Sigmoid colon (tissue), 7 donors: ENCODE data around the gene FGF22. TPM values are rescaled to one million over a fixed set of nuclear protein-coding genes. Genes with fewer than 3 reads are reported as not detected.
"Not testable (repeated sequence)": the region's sequence is repeated elsewhere in the genome, so short reads cannot be mapped to it uniquely, and the experiment has no call there.

ENCODE experiments used
- DNase-seq: peaks from one replicate; pipeline ENCODE4 v3.0.0-alpha.2; 2019
- H3K27ac ChIP-seq, 4 donors: fragments of 200-600 bp; sonication (generic); one replicate each; pipeline ENCODE4 v1.5.1; 2016 to 2019; ENCODE audit warnings: mild to moderate bottlenecking in 1 of 4
- H3K27me3 ChIP-seq, 3 donors: fragments of 200-600 bp; sonication (generic); one replicate each; pipeline ENCODE4 v1.5.1; 2019; ENCODE audit warnings: mild to moderate bottlenecking in 1 of 3
- H3K36me3 ChIP-seq, 4 donors: fragments of 200-600 bp; sonication (generic); one replicate each; pipeline ENCODE4 v1.5.1; 2016 to 2019
- H3K4me1 ChIP-seq, 4 donors: fragments of 200-600 bp; sonication (generic); one replicate each; pipeline ENCODE4 v1.5.1; 2017 to 2019
- H3K4me3 ChIP-seq, 4 donors: fragments of 200-600 bp; sonication (generic); one replicate each; pipeline ENCODE4 v1.5.1; 2017 to 2019; ENCODE audit warnings: mild to moderate bottlenecking in 2 of 4, moderate library complexity in 1 of 4
- H3K9me3 ChIP-seq, 4 donors: fragments of 200-600 bp in 3 of 4; sonication (generic) in 3 of 4; one replicate each; pipeline versions ENCODE4 v1.5.1 to v1.6.1; 2013 to 2019
- CTCF ChIP-seq, 4 experiments: fragments of 450-650 bp in 3 of 4; fragments of 200-600 bp in 1 of 4; IDR thresholded peaks; one replicate each; pipeline ENCODE4 v1.5.1; 2016 to 2019; ENCODE audit warnings: antibody characterized with exemption in 4 of 4, mild to moderate bottlenecking in 3 of 4, moderate library complexity in 2 of 4
- EP300 ChIP-seq, 4 donors: sonication (generic); formaldehyde crosslinking; IDR thresholded peaks; one replicate each; pipeline ENCODE4 v1.6.1; 2017; ENCODE audit warnings: antibody characterized with exemption in 4 of 4
- POLR2A ChIP-seq, 2 donors: fragments of 450-650 bp; IDR thresholded peaks; one replicate each; pipeline ENCODE4 v1.6.1; 2016; ENCODE audit warnings: antibody characterized with exemption in 2 of 2, mild to moderate bottlenecking in 2 of 2, moderate library complexity in 2 of 2
- POLR2AphosphoS5 ChIP-seq, 4 donors: sonication (generic); formaldehyde crosslinking; IDR thresholded peaks; one replicate each; pipeline ENCODE4 v1.6.1; 2017; ENCODE audit warnings: antibody characterized with exemption in 4 of 4
- WGBS, 2 donors: extraction: QIAGEN DNeasy Blood & Tissue Kit; methylation state at CpG; one replicate each; pipeline ENCODE4 v1.1.7; 2013; 5-methylcytosine and 5-hydroxymethylcytosine counted together
- intact Hi-C: fragments of 100-400 bp; cut with DNase I; formaldehyde crosslinking; loops from one replicate; pipeline ENCODE4 v1.15.1; 2023
- polyA plus RNA-seq, 3 donors: library from polyadenylated mRNA; stranded (reverse); fragments of 200-250 nt; gene quantifications; one replicate each; pipeline ENCODE4 v1.2.3, GENCODE V29; 2013
- total RNA-seq, 4 donors: library from RNA; depleted of rRNA; stranded (reverse); fragments of >200 nt; gene quantifications; one replicate each; pipeline ENCODE4 v1.1.0, GENCODE V29; 2016
- donor health status: healthy with polysubstance abuse.
- donor health status: Bipolar disorder and iron deficiency.
- donor health status: healthy.

Gene FGF22
- total and polyA plus RNA-seq, 7 donors, result 0.20 to 1.7 (median 0.99) TPM; not detected in 4

DNA sequence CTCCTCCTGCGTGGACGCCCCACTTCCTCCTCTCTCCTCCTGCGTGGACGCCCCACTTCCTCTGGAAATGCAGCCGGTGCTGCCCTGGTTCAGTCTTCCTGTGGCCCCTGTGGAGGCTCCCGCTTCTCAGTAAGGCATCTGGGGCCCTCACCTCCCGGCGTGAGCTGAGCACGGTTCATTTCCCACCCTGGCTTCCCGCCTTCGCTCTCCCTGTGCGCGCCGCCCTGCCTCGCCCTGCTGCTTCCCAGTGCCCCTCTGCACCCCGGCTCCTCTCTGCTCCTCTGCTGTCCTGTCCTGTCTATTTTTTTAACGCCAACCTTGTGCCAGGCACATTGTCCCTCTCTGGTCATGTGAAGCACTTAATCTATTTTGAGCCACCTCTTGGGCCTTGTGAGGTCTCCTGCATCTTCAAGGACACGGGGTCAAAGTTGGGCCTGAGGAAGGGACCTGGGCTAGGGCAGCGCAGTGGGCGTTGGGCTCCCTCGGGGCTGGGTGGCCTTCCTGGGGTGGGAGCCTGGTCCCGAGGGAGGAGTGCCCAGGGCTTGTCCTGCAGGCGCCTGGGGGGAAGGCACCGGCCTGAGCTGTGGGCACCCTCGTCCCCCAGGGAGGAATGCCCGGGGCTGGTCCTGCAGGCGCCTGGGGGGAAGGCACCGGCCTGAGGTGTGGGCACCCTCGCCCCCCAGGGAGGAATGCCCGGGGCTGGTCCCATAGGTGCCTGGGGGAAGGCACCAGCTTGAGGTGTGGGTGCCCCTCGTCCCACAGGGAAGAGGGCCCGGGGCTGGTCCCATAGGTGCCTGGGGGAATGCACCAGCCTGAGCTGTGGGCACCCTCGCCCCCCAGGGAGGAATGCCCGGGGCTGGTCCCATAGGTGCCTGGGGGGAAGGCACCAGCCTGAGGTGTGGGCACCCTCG lies 37.0 kb upstream of the FGF22 start:
- H3K27me3 ChIP-seq, result no peaks in the 10 kb centered on the region
- H3K9me3 ChIP-seq, result no peaks in the 10 kb centered on the region
- intact Hi-C loops, result no loop called here
- H3K36me3 ChIP-seq, result no peaks in the 10 kb centered on the region
- WGBS, 2 donors, result 74 to 84% methylated on average over 35 of the region's 35 CpGs
- no peak overlapping the region for H3K27ac ChIP-seq
- TF ChIP-seq POLR2AphosphoS5 (IDR thresholded peaks at IDR 0.05), result no peak
- no peak for TF ChIP-seq POLR2A (IDR thresholded peaks at IDR 0.05)
- no peak for TF ChIP-seq CTCF (IDR thresholded peaks at IDR 0.05)
- no peak for TF ChIP-seq EP300 (IDR thresholded peaks at IDR 0.05)
- no peak for DNase-seq
- no peaks in the 10 kb centered on the region for H3K4me1 ChIP-seq
- no peak overlapping the region for H3K4me3 ChIP-seq

GRCh38 chr19:603302-603639 lies 36.4 kb upstream of the FGF22 start:
- H3K4me1 ChIP-seq, H3K27ac ChIP-seq, H3K4me3 ChIP-seq, H3K36me3 ChIP-seq, H3K9me3 ChIP-seq, H3K27me3 ChIP-seq, intact Hi-C loops, DNase-seq: not testable (repeated sequence)
- WGBS, 2 donors, result 84 to 95% methylated on average over 13 of the region's 13 CpGs

DNA sequence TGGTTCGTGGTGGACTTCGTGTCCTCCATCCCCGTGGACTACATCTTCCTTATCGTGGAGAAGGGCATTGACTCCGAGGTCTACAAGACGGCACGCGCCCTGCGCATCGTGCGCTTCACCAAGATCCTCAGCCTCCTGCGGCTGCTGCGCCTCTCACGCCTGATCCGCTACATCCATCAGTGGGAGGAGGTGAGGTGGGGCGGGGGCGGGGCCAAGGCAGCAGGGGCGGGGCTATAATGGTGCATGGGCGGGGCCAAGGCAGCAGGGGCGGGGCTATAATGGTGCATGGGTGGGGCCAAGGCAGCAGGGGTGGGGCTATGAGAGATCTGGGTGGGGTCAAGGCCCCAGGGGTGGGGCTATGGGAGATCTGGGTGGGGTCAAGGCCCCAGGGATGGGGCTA lies 35.9 kb upstream of the FGF22 start:
- H3K27me3 ChIP-seq, H3K4me1 ChIP-seq, H3K9me3 ChIP-seq, H3K36me3 ChIP-seq, intact Hi-C loops, H3K4me3 ChIP-seq, H3K27ac ChIP-seq, DNase-seq: not testable (repeated sequence)
- WGBS, 2 donors, result 90 to 91% methylated on average over 20 of the region's 20 CpGs

- Histone ChIP-seq H3K36me3 (no peaks in the 10 kb centered on the region), H3K4me1 (no peaks in the 10 kb centered on the region), H3K4me3 (no peak overlapping the region), H3K27ac (no peak overlapping the region), H3K27me3 (no peaks in the 10 kb centered on the region), H3K9me3 (no peaks in the 10 kb centered on the region)
- no peak for DNase-seq
- intact Hi-C loops, result no loop called here
- no peak for TF ChIP-seq EP300 (IDR thresholded peaks at IDR 0.05)
- no peak for TF ChIP-seq POLR2A (IDR thresholded peaks at IDR 0.05)
- no peak for TF ChIP-seq CTCF (IDR thresholded peaks at IDR 0.05)
- TF ChIP-seq POLR2AphosphoS5 (IDR thresholded peaks at IDR 0.05), result no peak
- 49 to 87% methylated on average over 11 of the region's 11 CpGs for WGBS, 2 donors
Measured at GRCh38 chr19:604355-604754, 35.3 kb upstream of the FGF22 start.

GRCh38 chr19:605061-605971 lies 34.4 kb upstream of the FGF22 start:
- H3K4me1 ChIP-seq, H3K4me3 ChIP-seq, H3K36me3 ChIP-seq, H3K27ac ChIP-seq, H3K9me3 ChIP-seq, DNase-seq, intact Hi-C loops, H3K27me3 ChIP-seq: not testable (repeated sequence)
- WGBS, 2 donors, result 81 to 84% methylated on average over 26 to 34 of the region's 34 CpGs
